ENCODE data around the gene ELAVL4.
A peak's percentile ranks its signal among the peaks of the same experiment; 100 is the strongest.

ELAVL4 gene

GRCh38 chr1:50099654-50100053, 9.1 kb upstream of the ELAVL4 start:
- TF ChIP-seq, protein P1, sequence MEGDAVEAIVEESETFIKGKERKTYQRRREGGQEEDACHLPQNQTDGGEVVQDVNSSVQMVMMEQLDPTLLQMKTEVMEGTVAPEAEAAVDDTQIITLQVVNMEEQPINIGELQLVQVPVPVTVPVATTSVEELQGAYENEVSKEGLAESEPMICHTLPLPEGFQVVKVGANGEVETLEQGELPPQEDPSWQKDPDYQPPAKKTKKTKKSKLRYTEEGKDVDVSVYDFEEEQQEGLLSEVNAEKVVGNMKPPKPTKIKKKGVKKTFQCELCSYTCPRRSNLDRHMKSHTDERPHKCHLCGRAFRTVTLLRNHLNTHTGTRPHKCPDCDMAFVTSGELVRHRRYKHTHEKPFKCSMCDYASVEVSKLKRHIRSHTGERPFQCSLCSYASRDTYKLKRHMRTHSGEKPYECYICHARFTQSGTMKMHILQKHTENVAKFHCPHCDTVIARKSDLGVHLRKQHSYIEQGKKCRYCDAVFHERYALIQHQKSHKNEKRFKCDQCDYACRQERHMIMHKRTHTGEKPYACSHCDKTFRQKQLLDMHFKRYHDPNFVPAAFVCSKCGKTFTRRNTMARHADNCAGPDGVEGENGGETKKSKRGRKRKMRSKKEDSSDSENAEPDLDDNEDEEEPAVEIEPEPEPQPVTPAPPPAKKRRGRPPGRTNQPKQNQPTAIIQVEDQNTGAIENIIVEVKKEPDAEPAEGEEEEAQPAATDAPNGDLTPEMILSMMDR (IDR thresholded peaks at IDR 0.05): no peak
- Mint-ChIP-seq H3K27me3 (ENCODE audit: low read depth, poor library complexity) (peaks cover 6% of the 10 kb centered on the region), H3K36me3 (ENCODE audit: low read depth) (no peaks in the 10 kb centered on the region), H3K27ac (no peak overlapping the region), H3K9me3 (peaks cover 50% of the 10 kb centered on the region), H3K4me3 (no peak overlapping the region), H3K4me1 (no peaks in the 10 kb centered on the region)
- DNase-seq: no peak

DNA sequence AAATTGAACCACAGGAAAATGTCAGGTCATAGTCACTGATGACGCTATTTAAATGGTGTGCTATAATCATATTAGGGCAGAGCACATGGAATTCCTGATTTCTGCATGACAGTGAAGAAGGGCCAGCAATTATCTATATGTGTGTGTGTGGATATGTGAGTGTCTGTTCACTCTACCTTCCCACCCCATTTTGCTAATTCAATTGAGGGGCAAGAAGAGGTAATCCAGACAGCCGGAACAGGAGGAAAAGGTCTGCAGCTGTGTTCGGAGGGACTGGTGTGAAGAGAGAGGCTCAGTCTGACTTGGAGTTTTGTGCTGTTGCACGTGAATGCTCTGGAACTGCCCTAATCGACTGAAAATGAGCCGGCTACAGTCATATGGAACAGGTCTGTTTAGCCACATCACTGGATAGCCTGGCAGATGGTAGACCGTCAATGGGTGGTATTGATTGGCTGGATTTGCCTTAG, 5.1 kb upstream of the ELAVL4 start:
- peaks cover 6% of the 10 kb centered on the region for H3K27me3 Mint-ChIP-seq (ENCODE audit: low read depth, poor library complexity)
- DNase-seq: no peak
- H3K27ac Mint-ChIP-seq: no peak overlapping the region
- H3K36me3 Mint-ChIP-seq (ENCODE audit: low read depth): no peaks in the 10 kb centered on the region
- peaks cover 63% of the 10 kb centered on the region for H3K9me3 Mint-ChIP-seq
- H3K4me1 Mint-ChIP-seq: no peaks in the 10 kb centered on the region
- H3K4me3 Mint-ChIP-seq: no peak overlapping the region
- TF ChIP-seq, protein P1 (IDR thresholded peaks at IDR 0.05): no peak

- Mint-ChIP-seq H3K36me3 (ENCODE audit: low read depth) (no peaks in the 10 kb centered on the region), H3K9me3 (peaks cover 72% of the 10 kb centered on the region), H3K27me3 (ENCODE audit: low read depth, poor library complexity) (peaks cover 14% of the 10 kb centered on the region), H3K27ac (no peak overlapping the region), H3K4me1 (peaks cover 14% of the 10 kb centered on the region), H3K4me3 (no peak overlapping the region)
- DNase-seq: no peak
- TF ChIP-seq, protein P1 (IDR thresholded peaks at IDR 0.05): no peak
These were observed 3.3 kb upstream of the ELAVL4 start for GRCh38 chr1:50105433-50105832.

- DNase-seq: no peak
- Mint-ChIP-seq H3K27ac (no peak overlapping the region), H3K4me1 (peaks cover 20% of the 10 kb centered on the region), H3K9me3 (peaks cover 74% of the 10 kb centered on the region), H3K36me3 (ENCODE audit: low read depth) (no peaks in the 10 kb centered on the region), H3K4me3 (no peak overlapping the region), H3K27me3 (ENCODE audit: low read depth, poor library complexity) (peaks cover 14% of the 10 kb centered on the region)
- TF ChIP-seq, protein P1 (IDR thresholded peaks at IDR 0.05): no peak
These were observed 2.5 kb upstream of the ELAVL4 start for GRCh38 chr1:50106095-50106761.

DNA sequence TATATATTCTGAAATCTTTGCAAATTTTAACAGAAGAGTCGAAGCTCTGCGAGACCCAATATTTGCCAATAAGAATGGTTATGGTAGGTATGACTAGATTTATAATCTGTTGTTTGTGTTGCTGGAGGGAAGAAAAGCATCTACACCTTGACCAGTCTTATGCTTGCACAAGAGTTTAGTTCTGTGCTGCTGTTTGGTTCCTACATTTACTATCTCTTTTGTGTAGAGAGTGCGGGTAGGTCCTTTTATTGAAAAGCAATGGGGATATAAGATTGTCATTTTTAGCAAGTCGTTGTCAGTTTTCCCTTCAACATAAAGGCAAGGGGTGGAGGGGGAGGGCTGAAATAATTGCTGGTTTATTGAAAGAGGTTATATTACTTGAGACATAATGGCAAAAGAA, 396 bp downstream of the ELAVL4 start:
- TF ChIP-seq, protein P1 (IDR thresholded peaks at IDR 0.05): no peak
- no peak for DNase-seq
- Mint-ChIP-seq H3K27ac (no peak overlapping the region), H3K4me1 (peaks cover 20% of the 10 kb centered on the region), H3K27me3 (ENCODE audit: low read depth, poor library complexity) (peaks cover 10% of the 10 kb centered on the region), H3K9me3 (peaks cover 75% of the 10 kb centered on the region), H3K36me3 (ENCODE audit: low read depth) (no peaks in the 10 kb centered on the region), H3K4me3 (peak overlapping the region; percentile 48)

DNA sequence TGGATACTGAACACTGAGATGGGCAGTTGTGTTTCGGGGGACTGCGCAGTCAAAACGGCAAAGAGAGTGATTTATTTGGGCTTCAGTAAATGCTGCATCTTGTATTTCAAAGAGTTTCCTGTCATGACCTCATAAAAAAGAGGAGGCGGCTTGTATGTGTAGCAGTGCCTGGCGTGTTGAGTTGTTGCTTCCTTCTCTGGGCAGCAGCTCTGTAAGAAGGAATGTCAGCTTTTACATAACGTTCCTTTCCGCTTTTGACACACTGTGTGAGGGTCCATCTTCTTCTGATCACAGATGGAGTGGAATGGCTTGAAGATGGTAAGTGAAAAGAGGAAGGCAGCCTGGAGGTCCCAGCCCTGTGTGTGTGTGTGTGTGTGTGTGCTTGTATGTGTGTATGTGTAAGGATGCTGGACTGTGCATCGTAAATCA, 941 bp downstream of the ELAVL4 start:
- Mint-ChIP-seq H3K9me3 (peaks cover 75% of the 10 kb centered on the region), H3K27ac (no peak overlapping the region), H3K36me3 (ENCODE audit: low read depth) (no peaks in the 10 kb centered on the region), H3K4me3 (peak overlapping the region; percentile 48), H3K4me1 (peaks cover 20% of the 10 kb centered on the region), H3K27me3 (ENCODE audit: low read depth, poor library complexity) (peaks cover 8% of the 10 kb centered on the region)
- TF ChIP-seq, protein P1 (IDR thresholded peaks at IDR 0.05): no peak
- DNase-seq: peak; percentile 6
